ENCODE data around the gene SLC27A1. TPM values are rescaled to one million over a fixed set of nuclear protein-coding genes. Genes with fewer than 3 reads are reported as not detected.
A peak's percentile ranks its signal among the peaks of the same experiment; 100 is the strongest.

The SLC27A1 gene
- total and polyA plus RNA-seq, 9 of the 15 experiments (the other 6 are each of a cell fraction or from before 2014, with no cell fraction given): 0.06 to 3.0 (median 1.1) TPM

GRCh38 chr19:17511724-17512573 lies 41.6 kb downstream of the SLC27A1 start (continued):
- TF ChIP-seq, protein P1, sequence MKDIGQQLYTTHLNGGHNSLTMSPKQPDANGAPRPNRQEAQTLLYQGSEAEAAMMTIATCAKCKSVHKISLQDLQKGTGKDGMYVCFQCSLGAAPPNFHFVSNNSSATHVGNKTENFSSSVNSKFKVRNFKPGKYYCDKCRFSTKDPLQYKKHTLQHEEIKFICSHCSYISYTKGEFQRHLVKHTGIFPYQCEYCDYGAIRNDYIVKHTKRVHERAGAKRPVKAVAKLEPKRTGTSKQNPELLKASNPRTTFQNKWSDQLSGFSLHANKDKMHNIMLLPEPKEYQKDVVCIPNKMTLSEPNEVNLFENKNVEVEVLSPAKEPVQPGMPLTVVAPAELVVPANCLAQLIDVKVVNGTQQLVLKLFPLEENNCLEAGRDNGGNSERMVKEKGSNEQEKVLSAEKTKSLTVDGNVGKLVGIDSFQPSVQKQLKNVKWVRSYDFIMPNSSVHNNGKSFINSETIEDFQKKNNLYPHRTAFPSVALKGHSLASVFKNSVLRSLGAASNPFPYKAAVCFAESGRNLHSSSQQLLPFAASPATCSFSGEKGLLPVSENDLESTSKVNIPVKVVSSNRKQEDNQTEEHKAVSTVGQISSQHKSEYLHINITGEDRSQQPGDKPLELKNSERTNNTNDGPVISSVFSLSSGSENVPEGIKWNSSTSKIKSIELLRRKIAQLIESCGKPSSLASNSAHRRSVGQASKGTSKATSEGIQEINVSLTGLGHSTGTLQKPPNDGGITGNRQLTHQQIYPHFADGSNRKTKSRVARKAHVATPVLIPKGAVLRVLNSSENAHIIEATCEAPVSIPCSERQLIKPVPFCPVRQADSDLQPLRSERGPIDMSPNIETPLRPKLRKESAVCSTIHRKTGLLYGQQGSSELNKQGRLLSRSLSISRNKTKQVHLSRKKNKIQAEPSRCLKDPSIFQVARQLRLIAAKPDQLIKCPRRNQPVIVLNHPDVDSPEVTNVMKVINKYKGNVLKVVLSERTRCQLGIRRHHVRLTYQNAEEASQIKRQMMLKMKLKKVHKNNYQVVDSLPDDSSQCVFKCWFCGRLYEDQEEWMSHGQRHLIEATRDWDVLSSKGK (CRISPR knock-in tag; IDR thresholded peaks at IDR 0.05): no peak
- TF ChIP-seq HDGF (IDR thresholded peaks at IDR 0.05): 0 out of 2 replicates have a peak, but pooled peaks have one; percentile 50
- TF ChIP-seq KAT7 (CRISPR knock-in tag; IDR thresholded peaks at IDR 0.05; ENCODE audit: borderline replicate concordance): 0 out of 2 replicates have a peak, but pooled peaks have one; percentile 24
- peak; percentile 73 for TF ChIP-seq EGR1 (conservative IDR thresholded peaks at IDR 0.05)
- no peak for TF ChIP-seq FOXK2 (conservative IDR thresholded peaks at IDR 0.05 in 1 of 2, IDR thresholded peaks at IDR 0.05 in 1 of 2; ENCODE audit: low read depth in 2 of 2)
- TF ChIP-seq, protein P2, sequence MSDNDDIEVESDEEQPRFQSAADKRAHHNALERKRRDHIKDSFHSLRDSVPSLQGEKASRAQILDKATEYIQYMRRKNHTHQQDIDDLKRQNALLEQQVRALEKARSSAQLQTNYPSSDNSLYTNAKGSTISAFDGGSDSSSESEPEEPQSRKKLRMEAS (CRISPR knock-in tag; IDR thresholded peaks at IDR 0.05): peak; percentile 93
- TF ChIP-seq GATAD2A (IDR thresholded peaks at IDR 0.05): peak; percentile 68; the same call in 1 of the 2 replicates
- no peak for TF ChIP-seq TFAM (CRISPR knock-in tag; conservative IDR thresholded peaks at IDR 0.05)
- peak; percentile 4; the same call in 1 of the 2 replicates for TF ChIP-seq ZKSCAN1 (IDR thresholded peaks at IDR 0.05; ENCODE audit: low read depth, low read length)
- 0 out of 4 replicates have a peak, but pooled peaks of 1 of the 2 experiments have one; percentile 21 for TF ChIP-seq RAD21 (CRISPR knock-in tag; conservative IDR thresholded peaks at IDR 0.05 in 1 of 2, IDR thresholded peaks at IDR 0.05 in 1 of 2)
- TF ChIP-seq E2F1 (CRISPR knock-in tag; IDR thresholded peaks at IDR 0.05): peak; percentile 75
- no peak for TF ChIP-seq RBM14 (IDR thresholded peaks at IDR 0.05; ENCODE audit: borderline replicate concordance, insufficient read depth, low read depth, low read length)
- 0 out of 2 replicates have a peak, but pooled peaks have one; percentile 9 for TF ChIP-seq CBFA2T3 (IDR thresholded peaks at IDR 0.05)
- no peak for TF ChIP-seq ZNF764 (CRISPR knock-in tag; IDR thresholded peaks at IDR 0.05; ENCODE audit: low read depth)
- no peak for TF ChIP-seq ZNF57 (CRISPR knock-in tag; IDR thresholded peaks at IDR 0.05)
- TF ChIP-seq ARNT (IDR thresholded peaks at IDR 0.05): no peak
- TF ChIP-seq, protein P3, sequence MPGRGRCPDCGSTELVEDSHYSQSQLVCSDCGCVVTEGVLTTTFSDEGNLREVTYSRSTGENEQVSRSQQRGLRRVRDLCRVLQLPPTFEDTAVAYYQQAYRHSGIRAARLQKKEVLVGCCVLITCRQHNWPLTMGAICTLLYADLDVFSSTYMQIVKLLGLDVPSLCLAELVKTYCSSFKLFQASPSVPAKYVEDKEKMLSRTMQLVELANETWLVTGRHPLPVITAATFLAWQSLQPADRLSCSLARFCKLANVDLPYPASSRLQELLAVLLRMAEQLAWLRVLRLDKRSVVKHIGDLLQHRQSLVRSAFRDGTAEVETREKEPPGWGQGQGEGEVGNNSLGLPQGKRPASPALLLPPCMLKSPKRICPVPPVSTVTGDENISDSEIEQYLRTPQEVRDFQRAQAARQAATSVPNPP (IDR thresholded peaks at IDR 0.05; ENCODE audit: borderline replicate concordance, insufficient read depth, insufficient read length): no peak
- peak; percentile 72 for TF ChIP-seq PHF20 (IDR thresholded peaks at IDR 0.05; ENCODE audit: partially characterized antibody)
- no peak for TF ChIP-seq ZBTB1 (CRISPR knock-in tag; IDR thresholded peaks at IDR 0.05; ENCODE audit: borderline replicate concordance, low read depth)
- TF ChIP-seq ZNF143 (CRISPR knock-in tag; IDR thresholded peaks at IDR 0.05): peak; percentile 62; the same call in 1 of the 2 replicates
- peak; percentile 66; the same call in 1 of the 2 replicates for TF ChIP-seq E2F3 (CRISPR knock-in tag; IDR thresholded peaks at IDR 0.05)
- TF ChIP-seq ZNF3 (CRISPR knock-in tag; IDR thresholded peaks at IDR 0.05): no peak
